GM19023 (cell line): ENCODE data around the gene NPIPA7.
"Not testable (repeated sequence)": the region's sequence is repeated elsewhere in the genome, so short reads cannot be mapped to it uniquely, and the experiment has no call there.

Experiments used
- ATAC-seq: cut with Tn5 transposase; IDR thresholded peaks from one replicate; pipeline ENCODE4 v1.9.1; 2021; ENCODE audit warnings: mild to moderate bottlenecking, moderate library complexity; ENCODE audit not compliant: unreplicated experiment

NPIPA7 gene

GRCh38 chr16:16378840-16379239 is at the start of gene NPIPA7:
Gene NPIPA7 (plus strand): TSS chr16:16379140. CDS start chr16:16379245, 105 bp downstream.
- not testable (repeated sequence) for ATAC-seq

GRCh38 chr16:16331466-16331865 is 47.5 kb upstream of the NPIPA7 start:
- ATAC-seq: not testable (repeated sequence)

GRCh38 chr16:16357556-16357955 is 21.4 kb upstream of the NPIPA7 start:
- ATAC-seq: not testable (repeated sequence)

- not testable (repeated sequence) for ATAC-seq
Measured at GRCh38 chr16:16358539-16359240, 20.2 kb upstream of the NPIPA7 start.

GRCh38 chr16:16363595-16363994 is 15.3 kb upstream of the NPIPA7 start:
- ATAC-seq: not testable (repeated sequence)

- not testable (repeated sequence) for ATAC-seq
Measured at GRCh38 chr16:16364100-16364499, 14.8 kb upstream of the NPIPA7 start.

- ATAC-seq: not testable (repeated sequence)
Measured at GRCh38 chr16:16364701-16365100, 14.2 kb upstream of the NPIPA7 start.

GRCh38 chr16:16365319-16365718 is 13.6 kb upstream of the NPIPA7 start:
- ATAC-seq: not testable (repeated sequence)

GRCh38 chr16:16365851-16366250 is 13.1 kb upstream of the NPIPA7 start:
- not testable (repeated sequence) for ATAC-seq

GRCh38 chr16:16366552-16367284 is 12.2 kb upstream of the NPIPA7 start:
- not testable (repeated sequence) for ATAC-seq

GRCh38 chr16:16367285-16367628 is 11.7 kb upstream of the NPIPA7 start:
- not testable (repeated sequence) for ATAC-seq

- ATAC-seq: not testable (repeated sequence)
Measured at GRCh38 chr16:16369081-16369856, 9.7 kb upstream of the NPIPA7 start.

- ATAC-seq: not testable (repeated sequence)
Measured at GRCh38 chr16:16371136-16371735, 7.7 kb upstream of the NPIPA7 start.

- ATAC-seq: not testable (repeated sequence)
Measured at GRCh38 chr16:16374192-16374591, 4.7 kb upstream of the NPIPA7 start.

GRCh38 chr16:16399685-16400084 is 20.7 kb downstream of the NPIPA7 start:
- ATAC-seq: not testable (repeated sequence)

- not testable (repeated sequence) for ATAC-seq
Measured at GRCh38 chr16:16402333-16402732, 23.4 kb downstream of the NPIPA7 start.

GRCh38 chr16:16404283-16404682 is 25.3 kb downstream of the NPIPA7 start:
- not testable (repeated sequence) for ATAC-seq

GRCh38 chr16:16405421-16405820 is 26.5 kb downstream of the NPIPA7 start:
- not testable (repeated sequence) for ATAC-seq

- not testable (repeated sequence) for ATAC-seq
Measured at GRCh38 chr16:16408430-16408829, 29.5 kb downstream of the NPIPA7 start.

GRCh38 chr16:16413773-16414172 is 34.8 kb downstream of the NPIPA7 start:
- not testable (repeated sequence) for ATAC-seq

- ATAC-seq: not testable (repeated sequence)
Measured at GRCh38 chr16:16417071-16417470, 38.1 kb downstream of the NPIPA7 start.
